ENCODE measurements around the gene SHB. TPM values are rescaled to one million over a fixed set of nuclear protein-coding genes. Genes with fewer than 3 reads are reported as not detected.
A peak's percentile ranks its signal among the peaks of the same experiment; 100 is the strongest.

SHB gene
- total and polyA plus RNA-seq, 2 donors (not counting 3 experiments of a cell fraction or from before 2014, with no cell fraction given), result 13.4 to 24.9 TPM

- no peak overlapping the region for H3K4me2 ChIP-seq (ENCODE audit: insufficient read depth, low read length)
Measured at GRCh38 chr9:37984672-37985611, 84.1 kb downstream of the SHB start.

More at GRCh38 chr9:37984672-37985611, 84.1 kb downstream of the SHB start:
- FAIRE-seq (peak; percentile 76), DNase-seq (ENCODE audit: low read depth, low spot score) (no peak)
- Histone ChIP-seq H2AFZ (ENCODE audit: low read depth, low read length) (no peak overlapping the region), H4K20me1 (replicated peaks; ENCODE audit: control insufficient read depth, extremely low read depth, insufficient read depth, low read length) (no peaks in the 10 kb centered on the region), H3K27ac (ENCODE audit: insufficient read depth, low read depth, low read length) (no peak overlapping the region), H3K36me3 (ENCODE audit: control insufficient read depth in 2 of 2, extremely low read depth in 1 of 2, insufficient read depth in 2 of 2, low read length in 2 of 2) (no peaks in the 10 kb centered on the region), H3K9me1 (replicated peaks; ENCODE audit: control insufficient read depth, extremely low read depth, insufficient read depth, low read length) (no peaks in the 10 kb centered on the region), H3K79me2 (ENCODE audit: control insufficient read depth, insufficient read depth, low read length) (peaks cover 4% of the 10 kb centered on the region), H3K4me3 (replicated peaks in 1 of 3; ENCODE audit: insufficient read depth in 1 of 3, low read depth in 1 of 3, low read length in 3 of 3) (no peak overlapping the region), H3K27me3 (ENCODE audit: control insufficient read depth in 2 of 2, insufficient read depth in 2 of 2, low read length in 2 of 2) (no peaks in the 10 kb centered on the region), H3K9ac (replicated peaks; ENCODE audit: extremely low read depth, insufficient read depth, low read length) (no peak overlapping the region), H3K4me1 (ENCODE audit: control insufficient read depth, extremely low read depth, insufficient read depth, low read length) (peaks cover 6% of the 10 kb centered on the region), H3K9me3 (replicated peaks; ENCODE audit: control insufficient read depth, insufficient read depth, low read length) (no peaks in the 10 kb centered on the region)
- no TSS peak for BruUV-seq (replicated peaks)
- ChIA-PET CTCF (interaction anchor here (1.3 kb wide), 1 partner anchor 103 kb away, joined by 3 read pairs; no protein-coding TSS in a partner anchor), POLR2A (no interaction called here)
- intact Hi-C loops (cut with micrococcal nuclease), result no loop called here
- TF ChIP-seq MYC (IDR thresholded peaks at IDR 0.05; ENCODE audit: low read depth, low read length) (no peak), FOS (IDR thresholded peaks at IDR 0.05; ENCODE audit: borderline replicate concordance, insufficient read depth, low read length) (no peak), EZH2 (IDR thresholded peaks at IDR 0.05; ENCODE audit: borderline replicate concordance, low read depth, low read length, severe bottlenecking) (no peak), POLR2A (IDR thresholded peaks at IDR 0.05; ENCODE audit: low read depth, low read length) (no peak), JUN (IDR thresholded peaks at IDR 0.05; ENCODE audit: borderline replicate concordance, insufficient read depth, insufficient read length, low read depth) (no peak), MAX (IDR thresholded peaks at IDR 0.05; ENCODE audit: insufficient read depth, insufficient read length) (no peak), GATA2 (IDR thresholded peaks at IDR 0.05; ENCODE audit: insufficient read depth, insufficient read length, low read depth, low read length) (no peak), POLR2AphosphoS5 (IDR thresholded peaks at IDR 0.05; ENCODE audit: insufficient read depth, low read depth, low read length) (no peak)
- TF ChIP-seq, protein P1, sequence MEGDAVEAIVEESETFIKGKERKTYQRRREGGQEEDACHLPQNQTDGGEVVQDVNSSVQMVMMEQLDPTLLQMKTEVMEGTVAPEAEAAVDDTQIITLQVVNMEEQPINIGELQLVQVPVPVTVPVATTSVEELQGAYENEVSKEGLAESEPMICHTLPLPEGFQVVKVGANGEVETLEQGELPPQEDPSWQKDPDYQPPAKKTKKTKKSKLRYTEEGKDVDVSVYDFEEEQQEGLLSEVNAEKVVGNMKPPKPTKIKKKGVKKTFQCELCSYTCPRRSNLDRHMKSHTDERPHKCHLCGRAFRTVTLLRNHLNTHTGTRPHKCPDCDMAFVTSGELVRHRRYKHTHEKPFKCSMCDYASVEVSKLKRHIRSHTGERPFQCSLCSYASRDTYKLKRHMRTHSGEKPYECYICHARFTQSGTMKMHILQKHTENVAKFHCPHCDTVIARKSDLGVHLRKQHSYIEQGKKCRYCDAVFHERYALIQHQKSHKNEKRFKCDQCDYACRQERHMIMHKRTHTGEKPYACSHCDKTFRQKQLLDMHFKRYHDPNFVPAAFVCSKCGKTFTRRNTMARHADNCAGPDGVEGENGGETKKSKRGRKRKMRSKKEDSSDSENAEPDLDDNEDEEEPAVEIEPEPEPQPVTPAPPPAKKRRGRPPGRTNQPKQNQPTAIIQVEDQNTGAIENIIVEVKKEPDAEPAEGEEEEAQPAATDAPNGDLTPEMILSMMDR (IDR thresholded peaks at IDR 0.05; ENCODE audit: extremely low read depth in 1 of 2, insufficient read depth in 1 of 2, low read depth in 1 of 2, low read length in 2 of 2), result no peak
- dilution Hi-C loops (cut with MboI; ENCODE audit: extremely low pct_ligation_motif_present, low sequenced_read_pairs), result no loop called here

Data from endothelial cell of umbilical vein (primary cell).